ENCODE data around the gene SPEF1.

DNA sequence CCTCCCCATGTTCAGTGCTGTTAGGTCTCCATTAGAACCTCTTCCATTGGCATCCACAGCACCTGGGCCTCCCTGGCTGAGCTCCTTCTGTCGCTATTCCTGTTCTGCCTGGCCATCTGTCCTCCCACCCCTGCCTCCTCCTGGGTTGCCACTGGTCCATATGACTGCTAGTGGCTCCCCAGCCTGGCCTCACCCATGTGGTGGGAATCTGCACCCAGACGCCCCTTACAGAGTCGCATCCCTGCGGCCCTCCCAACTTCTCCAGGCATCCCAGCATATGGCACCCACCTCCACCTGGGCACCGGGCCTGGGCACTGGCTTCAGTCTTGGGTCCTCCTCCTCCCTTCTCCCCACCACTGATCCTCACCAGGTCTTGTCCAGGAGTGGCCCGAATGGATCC, 22.6 kb upstream of the SPEF1 start:
- no peak for TF ChIP-seq POLR2AphosphoS5 (IDR thresholded peaks at IDR 0.05)
- TF ChIP-seq POLR2A (IDR thresholded peaks at IDR 0.05), result no peak
- TF ChIP-seq, protein P1, sequence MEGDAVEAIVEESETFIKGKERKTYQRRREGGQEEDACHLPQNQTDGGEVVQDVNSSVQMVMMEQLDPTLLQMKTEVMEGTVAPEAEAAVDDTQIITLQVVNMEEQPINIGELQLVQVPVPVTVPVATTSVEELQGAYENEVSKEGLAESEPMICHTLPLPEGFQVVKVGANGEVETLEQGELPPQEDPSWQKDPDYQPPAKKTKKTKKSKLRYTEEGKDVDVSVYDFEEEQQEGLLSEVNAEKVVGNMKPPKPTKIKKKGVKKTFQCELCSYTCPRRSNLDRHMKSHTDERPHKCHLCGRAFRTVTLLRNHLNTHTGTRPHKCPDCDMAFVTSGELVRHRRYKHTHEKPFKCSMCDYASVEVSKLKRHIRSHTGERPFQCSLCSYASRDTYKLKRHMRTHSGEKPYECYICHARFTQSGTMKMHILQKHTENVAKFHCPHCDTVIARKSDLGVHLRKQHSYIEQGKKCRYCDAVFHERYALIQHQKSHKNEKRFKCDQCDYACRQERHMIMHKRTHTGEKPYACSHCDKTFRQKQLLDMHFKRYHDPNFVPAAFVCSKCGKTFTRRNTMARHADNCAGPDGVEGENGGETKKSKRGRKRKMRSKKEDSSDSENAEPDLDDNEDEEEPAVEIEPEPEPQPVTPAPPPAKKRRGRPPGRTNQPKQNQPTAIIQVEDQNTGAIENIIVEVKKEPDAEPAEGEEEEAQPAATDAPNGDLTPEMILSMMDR (IDR thresholded peaks at IDR 0.05), result no peak
- no peak for TF ChIP-seq EP300 (IDR thresholded peaks at IDR 0.05; ENCODE audit: low read depth)
